T-cell (primary cell): ENCODE data around the gene DOCK9. TPM values are rescaled to one million over a fixed set of nuclear protein-coding genes. Genes with fewer than 3 reads are reported as not detected.

ENCODE experiments used
- ATAC-seq, 4 experiments: fragments of 200-7000 bp in 3 of 4; fragments of 150-1000 bp in 1 of 4; cut with Tn5 transposase; replicated peaks in 1 of 4; 1 replicate in 3 of 4; 2 replicates in 1 of 4; pipeline ENCODE4 v1.10.0; 2021; ENCODE audit warnings: moderate library complexity in 3 of 4, mild to moderate bottlenecking in 2 of 4, moderate number of reproducible peaks in 1 of 4
- CTCF ChIA-PET, 2 donors: fragments of 300-600 bp; sonication (Branson Sonifier 250); formaldehyde crosslinking; loops; one replicate each; lab custom pipeline; 2022; ENCODE audit warnings: antibody characterized with exemption in 2 of 2; lab: Charles Lee
- POLR2A ChIA-PET, 2 donors: fragments of 300-600 bp; sonication (Branson Sonifier 250); formaldehyde crosslinking; loops; one replicate each; lab custom pipeline; 2022; ENCODE audit warnings: antibody characterized with exemption in 2 of 2; lab: Charles Lee
- DNase-seq, 35 experiments: peaks; one replicate each; pipeline versions ENCODE4 v3.0.0 to v3.0.0-alpha.2; 2013 to 2023
- H3K27ac ChIP-seq: one replicate; pipeline ENCODE4 v1.5.1; 2013; ENCODE audit warnings: low read length
- H3K27me3 ChIP-seq, 2 experiments: replicated peaks in 1 of 2; 1 replicate in 1 of 2; 2 replicates in 1 of 2; pipeline versions ENCODE4 v1.6.1 to v1.7.0; 2013; ENCODE audit warnings: low read length in 1 of 2, mixed read lengths in 1 of 2; ENCODE audit not compliant: control insufficient read depth in 2 of 2, insufficient read depth in 2 of 2; ENCODE audit errors: extremely low read depth in 1 of 2
- H3K36me3 ChIP-seq, 2 donors: 1 replicate in 1 of 2; 2 replicates in 1 of 2; pipeline versions ENCODE4 v1.6.1 to v1.7.0; 2013; ENCODE audit warnings: low read length in 1 of 2; ENCODE audit not compliant: control insufficient read depth in 2 of 2, insufficient read depth in 1 of 2; ENCODE audit errors: extremely low read depth in 1 of 2
- H3K4me1 ChIP-seq, 2 experiments: 1 replicate in 1 of 2; 2 replicates in 1 of 2; pipeline versions ENCODE4 v1.6.1 to v1.7.0; 2013; ENCODE audit warnings: low read length in 2 of 2, mixed read lengths in 1 of 2; ENCODE audit not compliant: insufficient read depth in 2 of 2, control insufficient read depth in 1 of 2; ENCODE audit errors: extremely low read depth in 1 of 2
- H3K4me3 ChIP-seq, 2 donors: 1 replicate in 1 of 2; 2 replicates in 1 of 2; pipeline versions ENCODE4 v1.5.1 to v1.7.0; 2013; ENCODE audit warnings: mild to moderate bottlenecking in 2 of 2, low read length in 1 of 2, moderate library complexity in 1 of 2; ENCODE audit not compliant: control insufficient read depth in 1 of 2; ENCODE audit errors: extremely low read depth in 1 of 2
- H3K9me3 ChIP-seq: 2 replicates; pipeline ENCODE4 v1.7.0; 2013
- H3K27ac Mint-ChIP-seq, 2 donors: one replicate each; pipeline ENCODE4 v1.8.0; 2020 to 2021; ENCODE audit warnings: mild to moderate bottlenecking in 2 of 2, mixed read lengths in 2 of 2
- H3K27me3 Mint-ChIP-seq, 2 donors: one replicate each; pipeline ENCODE4 v1.8.0; 2021 to 2022; ENCODE audit warnings: mixed read lengths in 2 of 2
- H3K36me3 Mint-ChIP-seq: one replicate; pipeline ENCODE4 v1.8.0; 2021; ENCODE audit warnings: mixed read lengths
- H3K4me1 Mint-ChIP-seq, 3 donors: one replicate each; pipeline ENCODE4 v1.8.0; 2020 to 2022; ENCODE audit warnings: mixed read lengths in 3 of 3, mild to moderate bottlenecking in 1 of 3
- H3K4me3 Mint-ChIP-seq, 3 donors: one replicate each; pipeline ENCODE4 v1.8.0; 2020 to 2022; ENCODE audit warnings: mild to moderate bottlenecking in 3 of 3, mixed read lengths in 3 of 3, moderate library complexity in 3 of 3
- H3K9me3 Mint-ChIP-seq, 3 donors: one replicate each; pipeline ENCODE4 v1.8.0; 2020 to 2022; ENCODE audit warnings: mixed read lengths in 3 of 3
- WGBS: methylation state at CpG from one replicate; pipeline ENCODE4 v1.1.5; 2013; ENCODE audit warnings: missing lambda C conversion rate; ENCODE audit not compliant: insufficient coverage; 5-methylcytosine and 5-hydroxymethylcytosine counted together
- total RNA-seq, 35 experiments: library from RNA in 6 of 35; stranded (reverse) in 6 of 35; fragments of 120-200 nt in 1 of 35; gene quantifications; one replicate each; pipeline versions ENCODE4 v1.2.1 to v1.2.4 and lab custom pipeline; 2013 to 2026

The DOCK9 gene
- total RNA-seq, 5 donors from 2014 or later (not counting 1 experiment from before 2014, with no cell fraction given), result 96.2 to 170 (median 162) TPM

DNA sequence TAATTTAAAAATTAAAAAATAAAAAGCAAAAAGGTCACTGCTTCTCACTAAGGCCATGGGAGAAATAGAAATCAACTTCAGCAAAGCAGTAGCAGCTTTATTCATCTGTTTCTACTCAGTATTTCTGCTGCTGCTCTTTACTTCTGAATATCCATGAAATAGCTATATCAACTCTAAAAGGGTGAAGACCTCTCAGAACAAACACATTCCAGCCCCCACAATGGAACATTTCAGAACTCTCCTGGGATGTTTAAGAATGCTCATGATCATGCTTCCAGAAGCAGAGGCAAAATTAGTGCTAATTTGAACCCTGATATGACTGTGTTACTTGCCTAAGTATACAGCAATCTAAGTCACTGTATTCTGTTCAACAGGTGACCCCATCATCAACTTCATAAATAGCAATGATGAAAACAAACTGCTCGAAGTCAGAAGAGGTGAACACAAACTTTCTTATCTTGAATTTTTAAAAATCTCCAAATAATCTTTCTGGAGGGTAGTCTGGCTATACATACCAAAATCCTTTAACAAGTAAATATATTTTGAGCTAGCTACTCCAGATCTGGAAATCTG lies 29.6 kb upstream of the DOCK9 start:
- H3K9me3 ChIP-seq, result no peaks in the 10 kb centered on the region
- no peak overlapping the region for H3K4me3 ChIP-seq
- Mint-ChIP-seq H3K4me3 (no peak overlapping the region), H3K27me3 (no peaks in the 10 kb centered on the region), H3K36me3 (no peaks in the 10 kb centered on the region), H3K9me3 (no peaks in the 10 kb centered on the region), H3K4me1 (peaks cover 68 to 71% (median 69%) of the 10 kb centered on the region in 3 donors), H3K27ac (no peak overlapping the region)
- no peaks in the 10 kb centered on the region for H3K36me3 ChIP-seq
- ATAC-seq, result no peak
- WGBS, result no CpG with 5 or more reads among the region's 1 CpG
- H3K4me1 ChIP-seq, result peaks cover 3 to 18% of the 10 kb centered on the region in 2 experiments
- DNase-seq, result no peak
- ChIA-PET POLR2A (interaction anchor here (0.6 kb wide), 2 partner anchors 95 to 181 kb away, joined by 3 to 7 read pairs; no protein-coding TSS in a partner anchor), CTCF (interaction anchor here in 1 of 2 donors (1.1 kb wide), 1 partner anchor 81 kb away, joined by 3 read pairs; no protein-coding TSS in a partner anchor)
- H3K27me3 ChIP-seq, result no peaks in the 10 kb centered on the region
- no peak overlapping the region for H3K27ac ChIP-seq

DNA sequence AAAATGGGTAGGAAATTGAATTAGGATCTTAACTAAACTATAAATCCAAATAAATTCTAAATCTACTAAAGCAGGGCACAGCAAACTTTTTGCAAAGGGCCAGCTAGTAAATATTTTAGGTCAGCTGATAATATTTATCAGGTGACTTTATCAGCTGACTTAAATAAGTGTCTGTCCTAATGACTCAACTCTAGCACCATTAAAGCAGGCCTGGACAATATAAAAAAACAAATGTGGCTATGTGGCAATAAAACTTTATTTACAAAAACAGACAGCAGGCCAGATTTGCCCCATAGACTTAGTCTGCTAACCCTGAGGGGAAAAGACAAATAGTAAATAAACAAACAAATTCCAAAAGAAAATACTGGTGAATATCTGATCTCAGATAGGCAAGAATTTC lies 27.7 kb upstream of the DOCK9 start:
- DNase-seq (no peak), ATAC-seq (no peak)
- Mint-ChIP-seq H3K4me3 (no peak overlapping the region), H3K27me3 (no peaks in the 10 kb centered on the region), H3K36me3 (no peaks in the 10 kb centered on the region), H3K27ac (no peak overlapping the region), H3K9me3 (no peaks in the 10 kb centered on the region), H3K4me1 (peaks cover 76 to 82% (median 80%) of the 10 kb centered on the region in 3 donors)
- H3K27ac ChIP-seq, result no peak overlapping the region
- no peaks in the 10 kb centered on the region for H3K36me3 ChIP-seq
- no peak overlapping the region for H3K4me3 ChIP-seq
- H3K27me3 ChIP-seq, result no peaks in the 10 kb centered on the region
- ChIA-PET POLR2A (interaction anchor here (0.6 to 0.7 kb wide), 3 partner anchors 9 to 111 kb away, joined by 3 read pairs; no protein-coding TSS in a partner anchor), CTCF (interaction anchor here in 1 of 2 donors (0.5 kb wide), 1 partner anchor 20 kb away, joined by 4 read pairs; no protein-coding TSS in a partner anchor)
- peaks cover 11 to 35% of the 10 kb centered on the region in 2 experiments for H3K4me1 ChIP-seq
- no peaks in the 10 kb centered on the region for H3K9me3 ChIP-seq

DNA sequence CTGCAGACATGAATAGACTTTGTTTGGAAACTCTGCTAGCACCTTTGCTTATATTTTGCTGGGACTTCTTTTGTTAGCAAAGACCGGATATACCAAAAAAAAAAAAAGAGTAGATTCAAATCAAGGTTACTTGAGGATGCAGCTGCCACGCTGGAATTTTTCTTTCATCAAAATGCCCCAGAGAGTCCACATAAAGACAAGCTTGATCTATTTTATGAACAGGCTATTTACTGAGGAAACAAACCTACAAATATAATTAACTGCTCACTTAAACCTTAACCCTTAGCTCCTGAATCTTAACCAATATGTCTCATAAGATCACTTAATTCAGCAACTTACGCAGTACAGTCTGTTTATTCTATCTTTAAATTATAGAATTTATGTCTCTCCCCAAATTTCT lies 27.1 kb upstream of the DOCK9 start:
- Mint-ChIP-seq H3K36me3 (no peaks in the 10 kb centered on the region), H3K27me3 (no peaks in the 10 kb centered on the region), H3K9me3 (no peaks in the 10 kb centered on the region), H3K27ac (no peak overlapping the region), H3K4me1 (peaks cover 76 to 82% (median 81%) of the 10 kb centered on the region in 3 donors), H3K4me3 (no peak overlapping the region)
- H3K9me3 ChIP-seq, result no peaks in the 10 kb centered on the region
- no peaks in the 10 kb centered on the region for H3K27me3 ChIP-seq
- WGBS, result no CpG with 5 or more reads among the region's 3 CpGs
- ChIA-PET POLR2A (interaction anchor here (0.6 kb wide), 2 partner anchors 10 to 111 kb away, joined by 3 read pairs; no protein-coding TSS in a partner anchor), CTCF (interaction anchor here in 1 of 2 donors (0.5 kb wide), 1 partner anchor 20 kb away, joined by 4 read pairs; no protein-coding TSS in a partner anchor)
- H3K4me1 ChIP-seq, result peaks cover 16 to 41% of the 10 kb centered on the region in 2 experiments
- no peak for DNase-seq
- ATAC-seq, result no peak
- H3K27ac ChIP-seq, result no peak overlapping the region
- H3K36me3 ChIP-seq, result no peaks in the 10 kb centered on the region
- H3K4me3 ChIP-seq, result no peak overlapping the region

DNA sequence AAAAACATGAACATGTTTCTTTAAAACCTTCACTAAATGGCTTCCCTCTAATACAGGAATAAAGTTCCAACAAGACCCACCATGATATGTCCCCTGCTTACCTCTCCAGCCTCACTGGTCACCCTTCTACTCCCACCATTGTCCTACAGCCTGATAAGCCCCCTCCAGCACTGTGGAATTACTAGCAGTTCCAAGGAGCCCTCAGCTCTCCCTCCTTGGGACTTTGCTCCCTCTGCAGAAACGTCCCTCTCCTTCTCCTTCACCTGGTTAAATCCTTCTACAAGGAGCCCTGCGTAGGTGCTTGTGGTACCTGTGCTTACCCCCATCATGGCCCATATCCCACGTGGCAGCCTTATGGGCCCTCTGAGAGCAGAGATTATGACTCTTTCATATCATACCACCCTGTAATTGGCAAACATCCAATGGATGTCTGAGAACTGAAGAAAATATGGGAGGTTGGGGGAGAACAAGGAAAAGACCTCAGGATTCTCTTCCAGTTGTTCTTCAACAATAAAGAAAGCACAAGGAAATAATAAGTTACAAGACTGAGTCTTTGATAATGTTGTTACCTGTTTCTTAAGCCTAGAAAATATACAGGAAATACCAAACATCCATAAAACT lies 26.1 kb upstream of the DOCK9 start:
- no peak overlapping the region for H3K4me3 ChIP-seq
- peaks cover 26 to 45% of the 10 kb centered on the region in 2 experiments for H3K4me1 ChIP-seq
- H3K36me3 Mint-ChIP-seq, result no peaks in the 10 kb centered on the region
- H3K9me3 ChIP-seq, result no peaks in the 10 kb centered on the region
- H3K27ac ChIP-seq, result no peak overlapping the region
- peak overlapping the region in 1 of 3 donors; percentile 31 for H3K4me3 Mint-ChIP-seq
- no peaks in the 10 kb centered on the region for H3K27me3 Mint-ChIP-seq
- no peaks in the 10 kb centered on the region for H3K27me3 ChIP-seq
- ChIA-PET POLR2A (no interaction called here), CTCF (interaction anchor here in 1 of 2 donors (0.8 kb wide), 1 partner anchor 50 kb away, joined by 3 read pairs; no protein-coding TSS in a partner anchor)
- no peak for ATAC-seq
- no peak for DNase-seq
- H3K27ac Mint-ChIP-seq, result no peak overlapping the region
- no peaks in the 10 kb centered on the region for H3K9me3 Mint-ChIP-seq
- H3K4me1 Mint-ChIP-seq, result peaks cover 76 to 82% (median 81%) of the 10 kb centered on the region in 3 donors
- no CpG with 5 or more reads among the region's 3 CpGs for WGBS
- no peaks in the 10 kb centered on the region for H3K36me3 ChIP-seq

DNA sequence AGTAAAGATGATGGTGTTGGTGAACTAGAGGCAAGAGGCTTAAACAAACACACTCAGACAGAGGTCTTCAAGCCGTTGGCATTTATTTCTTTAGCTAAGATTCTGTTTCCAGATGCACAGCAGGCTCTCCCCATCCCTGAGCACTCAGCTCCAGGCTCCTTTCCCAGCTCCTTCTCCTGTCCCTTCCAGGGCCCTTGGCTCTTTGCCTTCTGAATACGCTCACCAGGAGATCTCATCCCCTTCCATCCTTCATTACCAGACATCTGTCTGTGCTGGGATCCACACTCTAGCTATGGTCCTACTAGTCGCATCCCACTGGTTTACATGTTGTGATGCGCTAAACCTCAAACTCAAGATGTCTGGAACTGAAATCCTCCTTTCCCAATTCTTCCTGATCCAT lies 25.3 kb upstream of the DOCK9 start:
- Mint-ChIP-seq H3K9me3 (no peaks in the 10 kb centered on the region), H3K36me3 (no peaks in the 10 kb centered on the region), H3K27me3 (no peaks in the 10 kb centered on the region), H3K27ac (peak overlapping the region in 1 of 2 donors; percentile 43), H3K4me3 (peak overlapping the region in 1 of 3 donors; percentile 31), H3K4me1 (peaks cover 80 to 84% (median 83%) of the 10 kb centered on the region in 3 donors)
- ChIA-PET CTCF (interaction anchor here in 1 of 2 donors (0.8 kb wide), 1 partner anchor 49 kb away, joined by 3 read pairs; no protein-coding TSS in a partner anchor), POLR2A (no interaction called here)
- H3K27me3 ChIP-seq, result no peaks in the 10 kb centered on the region
- no peaks in the 10 kb centered on the region for H3K9me3 ChIP-seq
- DNase-seq (no peak), ATAC-seq (no peak)
- H3K4me1 ChIP-seq, result peaks cover 31 to 52% of the 10 kb centered on the region in 2 experiments
- no peak overlapping the region for H3K27ac ChIP-seq
- H3K36me3 ChIP-seq, result no peaks in the 10 kb centered on the region
- WGBS, result 100% methylated on average over 3 of the region's 4 CpGs
- no peak overlapping the region for H3K4me3 ChIP-seq

DNA sequence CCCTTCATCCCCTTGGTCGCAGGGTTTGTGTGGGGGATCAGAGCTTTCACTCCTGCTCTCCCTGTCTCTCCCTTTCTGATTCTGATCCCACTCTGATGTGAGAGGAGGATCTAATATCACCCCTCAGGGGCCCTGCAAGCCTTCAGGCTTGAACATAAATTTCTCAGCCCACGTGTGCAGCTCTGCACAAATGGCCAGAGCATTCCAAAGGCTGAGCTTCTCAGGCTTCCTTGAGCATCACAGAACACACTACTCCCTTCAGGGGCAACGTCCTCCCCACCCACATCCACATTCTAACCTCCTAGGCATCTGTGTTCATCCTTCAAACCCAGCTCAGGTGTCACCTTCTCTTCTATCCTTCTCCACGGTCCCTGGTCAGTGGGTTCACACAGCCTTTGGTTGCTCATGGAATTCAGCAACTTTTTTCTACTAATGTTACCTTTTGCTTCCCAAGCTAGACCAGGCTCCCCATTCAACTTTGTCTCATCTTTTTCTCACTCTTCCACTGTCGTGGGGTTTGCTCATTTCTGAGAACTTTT lies 24.4 kb upstream of the DOCK9 start:
- POLR2A ChIA-PET, result interaction anchor here (0.9 to 1.4 kb wide), 2 partner anchors 8 to 21 kb away, joined by 3 to 4 read pairs; no protein-coding TSS in a partner anchor

More for the DNA sequence above, 24.4 kb upstream of the DOCK9 start:
- Histone ChIP-seq H3K9me3 (no peaks in the 10 kb centered on the region), H3K27ac (no peak overlapping the region), H3K36me3 (no peaks in the 10 kb centered on the region), H3K4me3 (no peak overlapping the region), H3K4me1 (peaks cover 35 to 62% of the 10 kb centered on the region in 2 experiments), H3K27me3 (no peaks in the 10 kb centered on the region)
- ATAC-seq (no peak), DNase-seq (no peak)
- Mint-ChIP-seq H3K36me3 (no peaks in the 10 kb centered on the region), H3K4me1 (peaks cover 86 to 89% (median 87%) of the 10 kb centered on the region in 3 donors), H3K27me3 (no peaks in the 10 kb centered on the region), H3K27ac (peak overlapping the region; percentile 48 to 86), H3K4me3 (peak overlapping the region in 1 of 3 donors; percentile 48), H3K9me3 (no peaks in the 10 kb centered on the region)
- CTCF ChIA-PET, result interaction anchor here in 1 of 2 donors (0.6 kb wide), 1 partner anchor 153 kb away, joined by 3 read pairs; no protein-coding TSS in a partner anchor
- 80% methylated on average over 2 of the region's 5 CpGs for WGBS
